ENCODE results near the gene TMEM163.
"Not testable (repeated sequence)": the region's sequence is repeated elsewhere in the genome, so short reads cannot be mapped to it uniquely, and the experiment has no call there.

The TMEM163 gene

DNA sequence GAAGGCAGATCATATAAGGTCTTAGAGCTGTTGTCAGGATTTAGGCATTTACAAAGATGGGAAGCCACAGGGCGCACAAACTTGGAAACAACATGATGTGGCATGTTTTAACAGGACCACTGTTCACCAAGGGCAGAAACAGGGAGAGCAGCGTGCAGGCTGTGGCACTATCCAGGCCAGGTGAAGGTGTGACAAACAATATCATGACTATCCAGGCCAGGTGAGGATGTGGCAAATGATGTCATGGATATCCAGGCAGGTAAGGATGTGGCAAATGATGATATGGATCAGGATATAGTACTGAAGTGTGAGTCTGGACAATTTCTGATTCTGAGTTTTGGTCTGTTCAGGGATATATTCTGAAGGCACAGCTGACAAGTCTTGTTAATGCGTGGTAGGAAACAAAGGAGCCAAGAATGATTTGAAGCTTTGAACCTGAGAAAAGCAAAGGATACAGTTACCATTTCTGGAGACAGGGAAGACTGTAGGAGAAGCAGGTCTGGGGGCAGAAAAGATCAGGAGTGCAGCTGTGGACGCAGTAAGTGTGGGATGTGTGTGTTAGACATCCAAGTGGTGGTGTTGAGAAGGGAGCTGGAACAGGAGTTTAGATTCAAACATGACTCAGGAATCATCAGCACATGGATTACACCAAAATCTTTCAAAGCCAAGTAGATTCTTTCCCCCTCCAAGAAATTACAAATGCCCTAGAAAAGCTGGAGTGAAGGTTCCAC lies 205.9 kb downstream of the TMEM163 start:
- no peak for DNase-seq

DNA sequence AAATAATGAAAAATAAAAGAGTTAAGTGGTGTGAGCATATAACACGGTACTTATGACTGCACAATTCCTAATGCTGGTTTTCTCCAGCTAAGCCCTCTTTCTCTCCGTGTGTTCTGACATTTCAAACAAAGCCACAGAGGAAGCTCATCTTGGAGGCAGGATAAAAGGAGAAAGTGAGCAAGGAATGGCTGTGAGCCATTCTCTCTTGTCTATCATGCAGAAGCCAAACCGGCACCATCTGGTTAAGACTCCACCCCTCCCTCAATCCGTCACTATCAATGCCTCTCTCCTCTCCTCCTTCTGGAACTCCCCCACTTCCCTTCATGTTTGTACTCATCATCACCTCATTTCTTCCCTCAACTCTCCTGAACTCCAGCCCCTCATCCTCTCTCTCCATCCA lies 210.4 kb downstream of the TMEM163 start:
- DNase-seq: no peak

DNA sequence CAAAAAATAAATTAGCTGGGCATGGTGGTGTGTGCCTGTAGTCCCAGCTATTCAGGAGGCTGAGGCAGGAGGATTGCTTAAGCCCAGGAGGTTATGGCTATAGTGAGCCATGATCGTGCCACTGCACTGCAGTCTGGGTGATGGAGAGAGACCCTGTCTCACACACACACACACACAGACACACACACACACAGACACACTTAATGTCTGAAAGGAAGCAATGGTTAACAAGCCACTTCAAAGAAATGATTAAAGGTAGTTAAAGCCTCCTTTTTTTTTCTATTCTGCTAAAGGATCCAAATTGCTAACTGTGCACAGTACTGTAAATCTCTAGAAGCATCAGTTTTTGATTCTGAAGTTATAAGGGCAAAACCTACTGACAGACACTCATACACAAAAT lies 211.1 kb downstream of the TMEM163 start:
- DNase-seq: no peak

DNA sequence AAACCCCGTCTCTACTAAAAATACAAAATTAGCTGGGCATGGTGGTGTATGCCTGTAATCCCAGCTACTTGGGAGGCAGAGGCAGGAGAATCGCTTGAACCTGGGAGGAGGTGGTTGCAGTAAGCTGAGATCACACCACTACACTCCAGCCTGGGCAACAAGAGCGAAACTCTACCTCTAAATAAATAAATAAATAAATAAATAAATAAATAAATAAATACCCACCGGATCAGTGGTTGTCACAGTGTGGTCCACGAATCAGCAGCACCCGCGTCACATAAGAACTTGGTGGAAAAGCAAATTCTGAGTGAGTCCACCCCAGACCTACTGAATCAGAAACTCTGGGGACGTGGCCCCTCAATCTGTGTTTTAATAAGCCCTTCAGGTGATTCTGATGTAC lies 211.6 kb downstream of the TMEM163 start:
- not testable (repeated sequence) for DNase-seq

DNA sequence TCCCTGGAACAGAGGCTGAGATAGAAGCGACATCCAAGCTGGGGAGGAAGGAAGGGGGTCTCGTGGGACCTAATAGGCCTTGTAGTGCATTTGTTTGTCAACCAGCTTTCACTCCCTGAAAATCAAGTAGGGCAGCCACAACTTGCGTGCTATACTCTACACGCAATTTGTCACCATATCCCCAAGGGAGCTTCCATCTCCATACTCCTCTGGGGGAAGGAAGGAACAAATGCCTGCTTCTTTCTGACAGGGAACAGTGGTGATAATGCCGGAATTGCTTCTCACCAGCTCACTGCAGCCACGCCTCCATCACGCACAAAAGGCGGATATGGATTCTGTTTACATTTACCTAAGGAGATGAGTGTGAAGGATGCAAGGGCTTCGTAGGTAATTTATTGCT lies 213.4 kb downstream of the TMEM163 start:
- no peak for DNase-seq

DNA sequence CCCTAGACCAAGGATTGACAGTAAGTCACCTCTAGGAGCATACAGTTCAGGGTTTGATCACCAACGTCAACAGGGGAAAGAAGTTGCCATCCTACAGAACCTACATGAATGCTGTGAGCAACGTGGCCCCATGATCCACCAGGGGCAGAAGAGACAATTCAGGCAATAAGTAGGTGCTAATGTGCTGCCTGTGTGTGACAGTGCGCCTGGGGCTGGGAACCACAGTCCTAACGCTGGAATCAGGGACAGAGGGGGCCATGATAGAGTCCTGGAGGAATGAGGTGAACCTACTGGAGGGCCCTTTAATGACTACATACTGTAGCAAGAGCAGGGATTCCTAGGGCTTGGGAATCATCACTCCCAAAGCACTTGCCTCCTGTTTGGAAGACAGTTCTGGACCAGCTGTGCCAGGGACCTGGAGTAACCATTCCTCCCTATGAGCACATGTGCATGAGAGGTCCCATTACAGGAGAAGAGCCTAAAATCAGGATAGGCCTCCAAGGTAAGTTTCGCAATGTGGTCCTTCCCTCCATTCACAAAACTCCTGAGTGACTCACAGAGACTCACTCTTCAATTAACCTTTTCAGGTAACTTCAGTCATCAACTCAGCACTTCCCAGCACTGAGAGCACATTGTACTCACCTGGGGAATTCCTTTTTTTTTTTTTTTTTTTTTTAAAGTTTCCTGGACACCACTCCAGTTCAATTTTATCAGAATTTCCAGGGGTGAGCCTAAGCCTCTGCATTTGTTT lies 214.0 kb downstream of the TMEM163 start:
- no peak for DNase-seq

DNA sequence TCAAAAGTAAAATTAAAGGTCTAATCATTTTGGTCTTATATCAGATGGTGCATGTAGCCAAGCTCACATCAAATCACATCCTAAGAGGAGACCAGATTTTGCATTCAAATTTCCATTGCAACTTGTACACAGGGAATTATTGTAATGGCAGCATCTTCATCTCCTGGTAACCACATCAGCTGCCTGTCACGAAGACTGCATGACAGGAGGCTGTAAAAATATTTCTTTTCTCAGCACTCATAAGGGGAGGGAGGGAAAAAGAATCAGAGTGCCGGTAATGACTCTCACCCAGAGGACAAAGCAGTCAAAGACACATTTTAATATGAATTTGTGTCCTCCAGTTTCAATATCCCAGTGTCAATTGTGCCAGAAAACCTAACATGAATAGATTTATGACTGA lies 216.7 kb downstream of the TMEM163 start:
- DNase-seq: no peak

DNA sequence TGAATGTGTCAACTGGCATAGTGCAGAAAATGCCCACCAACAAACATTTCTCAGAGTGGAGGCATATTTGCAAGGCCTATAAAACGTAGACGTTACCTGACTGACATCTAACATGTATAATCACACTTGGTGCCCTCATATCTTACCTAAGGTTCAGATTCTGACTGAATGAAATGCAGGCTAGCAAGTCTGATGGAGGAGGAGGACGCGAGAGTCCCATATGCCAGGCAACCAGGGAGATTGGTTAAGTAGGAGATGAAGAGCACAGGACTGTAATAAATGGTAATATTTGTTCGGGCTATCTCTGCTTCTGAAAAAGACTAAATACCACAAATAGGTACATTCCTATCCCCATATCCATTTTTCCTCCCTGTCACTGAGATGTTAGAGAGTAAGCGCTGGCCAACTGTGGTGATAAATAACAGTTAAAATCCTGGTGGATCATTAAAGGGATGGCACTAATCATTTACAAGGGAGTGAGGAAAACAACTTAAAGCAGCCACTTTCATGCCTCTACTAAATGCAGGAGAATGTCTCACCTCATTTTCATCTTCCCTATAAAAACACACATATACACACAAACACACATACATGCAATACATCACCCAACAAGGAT lies 217.2 kb downstream of the TMEM163 start:
- no peak for DNase-seq

DNA sequence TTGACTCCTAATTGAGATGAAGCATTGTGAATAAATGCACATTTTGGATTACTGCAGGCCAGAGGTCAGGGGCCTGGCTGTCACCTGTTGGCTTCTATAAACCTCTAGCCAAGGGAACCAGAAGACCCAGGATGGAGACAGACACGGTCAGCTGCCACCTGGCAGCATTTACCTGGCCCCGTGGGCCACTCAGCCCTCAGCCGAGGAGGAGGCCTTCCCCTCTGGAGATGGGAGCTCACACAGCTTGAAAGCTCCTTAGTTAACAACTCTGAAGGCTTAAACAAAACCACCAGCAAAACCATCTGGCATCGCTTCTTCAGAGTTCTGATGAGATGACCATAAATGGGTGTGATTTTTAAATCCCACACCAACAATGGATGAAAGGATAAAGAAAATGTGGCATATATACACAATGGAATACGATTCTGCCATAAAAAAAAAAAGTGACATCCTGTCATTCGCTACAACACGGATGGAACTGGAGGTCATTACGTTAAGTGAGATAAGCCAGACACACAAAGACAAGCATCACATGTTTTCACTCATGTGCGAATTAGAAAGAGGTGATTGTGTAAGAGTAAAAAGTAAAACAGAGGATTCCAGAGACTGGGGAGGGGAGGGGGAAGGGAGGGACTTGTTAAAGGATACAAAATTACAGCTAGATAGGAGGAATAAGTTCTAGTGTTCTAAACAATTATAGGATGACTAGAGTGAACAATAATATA lies 218.4 kb downstream of the TMEM163 start:
- DNase-seq: no peak

DNA sequence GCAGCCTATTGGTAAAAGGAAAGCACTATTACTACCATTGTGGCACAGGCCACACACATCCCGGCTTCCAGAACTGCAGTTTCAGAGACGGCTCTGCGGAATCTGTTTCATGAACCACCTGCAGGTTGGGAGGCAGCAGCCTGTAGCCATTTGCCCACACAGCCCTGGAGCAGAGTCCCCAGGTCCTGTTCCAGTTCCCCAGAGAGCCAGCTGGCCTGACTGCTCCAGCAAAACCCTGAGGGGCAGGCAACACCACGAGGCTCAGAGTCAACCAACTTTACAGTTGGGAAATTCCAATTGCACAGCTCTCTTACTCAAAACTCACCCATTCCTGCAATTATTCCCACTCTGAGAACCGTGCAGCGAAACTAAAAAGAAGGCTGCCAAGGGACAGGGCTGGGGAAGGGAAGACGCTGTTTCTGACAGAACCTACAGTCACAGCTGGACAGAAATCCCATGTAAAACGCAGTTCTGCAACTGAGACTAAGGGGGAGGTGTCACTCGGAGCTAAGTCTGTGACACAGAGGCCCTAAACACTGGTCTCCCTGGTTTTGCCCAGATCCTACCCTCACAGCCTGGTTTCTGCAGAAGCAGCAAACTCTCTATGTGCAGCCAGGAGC lies 219.4 kb downstream of the TMEM163 start:
- no peak for DNase-seq

DNA sequence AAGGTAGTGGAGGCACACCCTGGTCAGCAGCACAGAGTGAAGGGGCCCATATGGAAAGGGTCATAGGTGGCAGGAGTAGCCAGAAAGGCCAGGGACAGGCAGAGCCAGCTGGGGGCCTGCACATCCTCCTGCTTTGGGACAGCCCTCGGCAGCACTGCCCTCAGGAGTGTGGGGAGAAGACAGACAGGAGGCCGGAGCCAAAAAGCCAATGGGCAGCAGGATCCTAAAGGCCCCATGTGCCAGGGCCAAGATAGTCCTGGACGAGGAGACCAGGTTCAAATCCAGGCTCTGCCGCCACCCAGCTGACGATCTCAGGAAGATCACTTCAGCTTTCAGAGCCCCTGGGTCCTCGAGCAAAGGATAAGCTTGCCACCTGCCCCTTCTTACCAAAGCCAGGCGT lies 220.1 kb downstream of the TMEM163 start:
- DNase-seq: no peak

DNA sequence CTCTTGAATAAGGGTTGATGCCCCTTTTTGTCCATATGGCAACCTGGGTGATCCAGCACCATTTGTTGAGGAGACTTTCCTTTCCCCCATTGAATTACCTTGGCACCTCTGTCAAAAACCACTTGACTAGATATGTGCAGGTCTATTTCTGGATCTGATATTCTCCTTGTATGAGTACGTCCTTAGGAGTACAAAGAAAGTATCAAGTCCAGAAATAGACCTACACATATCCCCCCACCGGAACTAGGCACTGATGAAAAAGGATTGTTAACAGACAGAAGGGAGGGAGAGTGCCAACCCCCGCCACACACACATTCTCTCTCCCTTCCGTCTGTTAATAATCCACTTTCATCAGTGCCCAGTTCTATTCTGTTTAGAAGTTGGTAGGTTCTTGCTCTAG lies 225.0 kb downstream of the TMEM163 start:
- DNase-seq: no peak

DNA sequence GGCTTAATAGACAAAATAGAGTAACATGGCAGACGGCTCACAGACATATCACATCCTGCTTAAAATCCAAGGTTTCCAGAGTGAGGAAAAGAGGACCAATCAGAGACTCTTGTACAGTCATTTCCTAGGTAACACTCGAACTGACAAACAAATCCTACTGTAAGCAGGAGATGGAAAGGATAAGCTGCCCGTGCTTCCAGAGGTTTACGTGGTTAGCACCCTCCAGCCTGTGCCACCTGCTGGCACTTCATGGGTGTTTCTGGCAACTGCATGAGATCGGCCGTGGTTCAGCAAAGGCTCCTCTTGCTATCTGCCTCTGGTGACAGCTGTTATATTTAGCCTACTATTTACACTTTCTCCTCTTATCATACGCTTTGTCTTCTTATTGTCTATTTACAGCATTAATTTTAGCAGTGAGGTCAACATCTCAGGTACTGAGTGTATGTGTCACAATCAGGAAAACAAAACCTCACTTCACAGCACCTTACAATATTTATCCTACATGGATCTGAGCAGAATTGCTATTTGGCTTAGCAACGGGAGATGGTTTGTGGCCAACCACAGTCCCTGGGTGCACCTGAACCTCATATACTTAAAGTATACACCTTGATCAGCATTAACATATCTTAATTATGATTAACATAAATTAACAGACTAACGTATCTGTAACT lies 226.9 kb downstream of the TMEM163 start:
- no peak for DNase-seq

DNA sequence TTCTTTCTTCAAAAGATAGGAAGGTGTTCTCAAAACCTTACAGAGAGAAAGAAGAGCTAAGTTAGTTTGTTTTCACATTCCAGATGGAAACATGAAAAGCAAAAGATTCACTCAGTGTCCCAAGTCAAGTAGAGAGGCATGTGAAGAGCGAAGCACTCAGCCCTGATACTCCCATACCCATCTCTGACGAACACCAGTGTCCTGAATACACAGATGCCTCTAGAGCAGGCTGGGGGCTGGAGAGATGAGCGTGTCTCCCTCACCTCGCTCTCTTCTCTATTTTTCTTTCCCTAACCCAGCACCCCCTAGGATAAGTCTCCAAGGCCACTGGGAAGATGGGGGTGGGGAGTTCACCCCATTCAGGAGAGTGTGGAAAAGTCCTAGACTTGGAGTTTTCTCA lies 227.8 kb downstream of the TMEM163 start:
- DNase-seq: no peak

DNA sequence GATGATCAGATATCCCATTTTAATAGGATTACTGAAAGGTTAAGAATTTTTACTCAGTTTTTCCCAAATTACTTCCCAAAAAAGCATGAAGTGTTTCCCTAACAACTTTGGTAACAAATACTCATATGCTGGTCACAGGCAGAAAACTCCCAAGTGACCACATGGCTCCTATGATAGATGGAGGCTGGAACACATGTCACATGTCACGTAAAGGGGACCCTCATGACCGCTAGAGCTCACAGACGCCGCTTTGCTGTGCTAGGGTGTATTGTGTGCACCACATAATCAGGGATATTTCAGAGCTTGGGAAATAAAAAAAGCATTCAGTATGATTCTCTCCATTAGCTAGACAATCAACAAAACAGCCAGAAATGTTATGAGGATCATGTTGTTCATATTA lies 228.2 kb downstream of the TMEM163 start:
- DNase-seq: no peak

DNA sequence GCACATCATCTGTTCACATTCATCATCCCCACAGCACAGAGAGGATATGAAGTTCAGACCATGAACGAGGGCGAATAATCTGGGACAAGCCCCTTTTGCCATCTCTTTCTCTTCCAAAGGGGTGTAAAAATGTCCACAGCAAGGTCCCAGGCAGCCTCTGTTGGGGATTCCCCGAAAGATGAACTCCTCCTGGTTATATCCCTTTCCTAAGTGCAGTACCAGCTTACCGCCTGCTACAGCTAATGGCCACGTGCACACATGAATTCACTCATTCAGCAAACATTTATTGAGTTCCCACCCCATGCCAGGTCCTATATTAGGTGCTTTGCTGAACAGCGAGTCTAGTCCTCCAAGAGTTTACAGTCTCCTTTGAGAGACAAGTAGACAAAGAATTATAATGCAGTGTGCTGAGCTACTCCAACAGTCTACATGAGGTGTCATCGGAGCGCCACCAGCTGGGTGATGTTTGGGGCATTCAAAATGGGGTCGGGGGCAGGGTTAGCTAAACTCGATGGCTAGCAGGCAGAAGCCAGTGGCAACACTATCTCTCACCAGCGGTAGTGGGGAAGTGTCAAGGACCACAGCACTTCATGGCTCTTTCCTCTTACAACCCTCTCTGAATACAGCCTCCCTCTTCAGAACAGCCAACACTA lies 228.9 kb downstream of the TMEM163 start:
- no peak for DNase-seq

DNA sequence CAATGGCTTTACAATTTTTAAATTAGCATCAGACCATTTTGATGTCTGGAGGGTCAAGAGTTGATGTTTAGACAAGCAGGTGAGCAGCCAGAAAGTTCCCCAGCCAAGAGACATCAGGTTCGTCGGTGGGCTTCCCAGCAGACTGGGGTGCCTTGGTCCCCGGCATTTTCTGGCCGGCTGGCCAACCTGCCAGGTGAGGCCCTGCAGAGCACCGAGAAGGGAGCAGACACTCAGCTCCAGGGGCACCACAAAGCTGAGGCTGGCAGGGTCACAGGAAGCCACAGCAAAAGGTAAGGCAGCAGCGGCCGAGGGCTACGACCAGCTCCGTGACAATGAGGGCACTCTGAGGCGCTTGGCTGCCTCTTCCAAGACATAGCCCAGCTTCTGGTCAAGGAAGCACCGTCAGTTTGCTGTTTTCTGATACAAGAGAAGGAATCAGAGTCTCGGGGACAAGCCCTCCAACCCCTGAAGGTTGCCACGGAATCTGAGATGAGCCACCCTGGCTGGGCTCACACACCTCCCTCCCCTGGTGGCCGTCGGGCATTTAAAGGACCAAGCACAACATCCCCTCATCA lies 235.9 kb downstream of the TMEM163 start:
- no peak for DNase-seq

DNA sequence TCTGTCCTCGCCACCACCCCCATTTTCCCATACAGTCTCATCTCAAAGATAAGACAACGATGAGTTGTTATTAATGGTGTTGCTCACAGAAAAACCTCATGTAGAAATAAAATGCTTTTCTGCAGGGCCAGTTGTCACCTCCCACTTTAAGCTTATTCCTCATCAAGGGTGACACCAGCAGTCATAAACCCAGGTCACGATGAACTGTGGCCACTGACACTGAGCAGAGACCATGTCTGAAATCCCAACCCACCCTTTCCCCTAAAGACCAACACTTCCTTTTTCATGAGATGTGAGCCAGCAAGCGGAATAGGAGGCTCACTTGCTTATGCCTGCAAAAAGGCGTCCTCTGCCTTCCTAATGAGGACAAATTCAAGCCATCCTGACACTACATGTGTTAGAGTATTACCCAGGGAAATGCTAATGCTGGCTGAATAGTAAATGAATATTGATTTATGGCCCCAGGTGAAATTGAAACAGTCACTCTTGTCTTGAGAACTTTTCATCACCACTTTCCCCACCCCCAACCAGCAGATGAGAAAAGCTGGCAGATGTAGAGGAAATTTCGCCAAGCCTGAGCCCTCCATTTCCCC lies 236.6 kb downstream of the TMEM163 start:
- DNase-seq: no peak

DNA sequence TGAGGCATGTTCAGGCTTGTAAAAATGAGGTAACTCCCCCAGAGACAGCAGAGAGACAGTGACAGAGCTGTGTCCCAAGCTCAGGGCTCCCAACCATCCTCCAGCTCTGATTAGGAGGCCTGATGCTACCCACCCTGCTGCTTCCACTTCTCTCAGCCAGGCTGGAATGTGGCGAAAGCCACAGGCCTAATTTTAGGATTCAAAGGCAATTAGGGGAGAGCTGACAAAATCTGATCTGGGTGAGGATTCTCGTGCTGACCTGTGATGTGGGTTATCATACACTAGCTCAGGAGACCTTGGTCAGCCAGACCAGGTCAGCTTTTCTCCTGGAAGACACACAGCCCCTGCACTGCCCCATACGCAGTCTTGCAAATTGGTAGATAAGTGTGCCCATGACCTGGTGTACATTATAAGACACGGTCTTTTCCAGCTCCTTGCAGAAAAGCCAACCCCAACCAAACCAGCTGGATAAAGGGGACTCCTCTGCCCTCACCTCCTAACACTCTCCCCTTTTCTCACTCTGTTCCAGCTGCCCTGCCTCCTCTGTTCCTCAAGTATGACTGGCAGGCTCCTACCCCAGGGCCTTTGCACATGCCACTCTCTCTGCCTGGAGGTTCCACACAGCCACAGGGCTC lies 239.0 kb downstream of the TMEM163 start:
- no peak for DNase-seq

DNA sequence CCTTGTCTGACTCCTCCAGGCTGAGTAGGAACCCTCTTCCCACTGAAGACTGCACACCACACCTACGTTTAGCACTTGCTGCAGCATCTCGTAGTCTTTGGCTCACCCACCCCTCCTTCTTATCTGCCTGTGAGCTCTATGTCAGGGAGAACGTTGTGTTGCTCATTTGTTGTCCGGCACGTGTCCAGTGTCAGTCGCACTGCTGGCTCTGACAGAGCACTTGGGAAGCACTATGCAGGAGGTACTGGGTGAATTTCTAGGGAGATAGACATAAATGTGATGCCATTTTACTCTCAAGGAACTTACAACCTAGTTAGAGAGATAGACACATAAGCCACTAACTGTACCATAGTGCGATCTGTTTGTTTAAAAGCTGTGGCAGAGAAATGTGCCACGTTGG lies 241.8 kb downstream of the TMEM163 start:
- not testable (repeated sequence) for DNase-seq

All from fibroblast of upper back skin (primary cell).